ENCODE data around the gene LAMA2. TPM values are rescaled to one million over a fixed set of nuclear protein-coding genes. Genes with fewer than 3 reads are reported as not detected.

Gene LAMA2
- total RNA-seq, 2 experiments from 2014 or later, result 0.69 to 1.5 TPM

GRCh38 chr6:129360682-129360955 lies 477.7 kb downstream of the LAMA2 start:
- TF ChIP-seq CTCF (IDR thresholded peaks at IDR 0.05), result no peak
- intact Hi-C loops (cut with micrococcal nuclease), result no loop called here
- ChIA-PET CTCF (interaction anchor here (2.2 kb wide), 1 partner anchor 10 kb away, joined by 6 read pairs; no protein-coding TSS in a partner anchor), POLR2A (no interaction called here)
- Mint-ChIP-seq H3K4me3 (no peak overlapping the region), H3K36me3 (ENCODE audit: low read depth) (no peaks in the 10 kb centered on the region), H3K4me1 (ENCODE audit: low read depth) (peaks cover 3% of the 10 kb centered on the region), H3K27me3 (peaks cover 16% of the 10 kb centered on the region), H3K9me3 (no peaks in the 10 kb centered on the region), H3K27ac (no peak overlapping the region)
- DNase-seq, result no peak
- no peak for ATAC-seq

DNA sequence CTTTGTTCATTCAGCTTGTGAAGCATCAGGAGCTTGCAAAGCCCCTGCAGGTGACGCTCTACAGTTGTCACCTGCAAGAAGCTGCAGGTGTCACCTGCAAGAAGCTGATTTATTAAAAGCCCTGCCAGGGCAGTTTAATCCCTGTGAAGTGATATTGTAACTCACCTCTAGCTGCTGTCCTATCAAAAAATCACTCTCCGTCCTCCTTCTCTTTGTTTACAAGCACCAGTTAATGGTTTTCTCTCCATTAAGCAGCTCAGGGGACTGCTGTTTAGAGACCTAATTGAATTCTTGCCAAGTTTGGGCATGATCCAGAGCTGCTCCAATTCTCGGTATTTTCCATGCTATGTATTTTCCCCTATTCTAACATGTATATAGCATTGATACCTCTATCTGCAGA lies 481.1 kb downstream of the LAMA2 start:
- no peaks in the 10 kb centered on the region for H3K36me3 Mint-ChIP-seq (ENCODE audit: low read depth)
- no peak for TF ChIP-seq CTCF (IDR thresholded peaks at IDR 0.05)
- no peak overlapping the region for H3K27ac Mint-ChIP-seq
- peaks cover 12% of the 10 kb centered on the region for H3K27me3 Mint-ChIP-seq
- no peak for ATAC-seq
- intact Hi-C loops (cut with micrococcal nuclease), result no loop called here
- H3K9me3 Mint-ChIP-seq, result no peaks in the 10 kb centered on the region
- DNase-seq, result no peak
- H3K4me1 Mint-ChIP-seq (ENCODE audit: low read depth), result peaks cover 5% of the 10 kb centered on the region
- POLR2A ChIA-PET, result no interaction called here
- CTCF ChIA-PET, result no interaction called here
- no peak overlapping the region for H3K4me3 Mint-ChIP-seq

DNA sequence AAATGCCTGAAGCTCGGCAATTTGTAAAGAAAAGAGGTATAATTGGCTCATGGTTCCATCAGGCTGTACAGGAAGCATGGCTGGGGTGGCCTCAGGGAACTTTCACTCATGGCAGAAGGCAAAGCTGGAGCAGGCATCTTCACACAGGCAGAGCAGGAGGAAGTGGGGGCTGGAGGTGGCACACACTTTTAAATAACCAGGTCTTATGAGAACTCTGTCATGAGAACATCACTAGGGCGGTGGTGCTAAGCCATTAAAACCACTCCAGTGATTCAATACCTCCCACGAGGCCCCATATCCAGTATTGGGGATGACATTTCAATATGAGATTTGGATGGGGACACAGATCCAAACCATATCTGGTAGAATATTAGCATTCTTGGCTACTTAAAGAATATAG lies 481.8 kb downstream of the LAMA2 start:
- Mint-ChIP-seq H3K27me3 (peaks cover 10% of the 10 kb centered on the region), H3K4me3 (no peak overlapping the region), H3K36me3 (ENCODE audit: low read depth) (no peaks in the 10 kb centered on the region), H3K27ac (no peak overlapping the region), H3K4me1 (ENCODE audit: low read depth) (peaks cover 13% of the 10 kb centered on the region), H3K9me3 (no peaks in the 10 kb centered on the region)
- no peak for TF ChIP-seq CTCF (IDR thresholded peaks at IDR 0.05)
- intact Hi-C loops (cut with micrococcal nuclease), result no loop called here
- DNase-seq (no peak), ATAC-seq (no peak)
- CTCF ChIA-PET, result interaction anchor here (0.6 kb wide), 1 partner anchor 141 kb away, joined by 3 read pairs; no protein-coding TSS in a partner anchor
- POLR2A ChIA-PET, result no interaction called here

DNA sequence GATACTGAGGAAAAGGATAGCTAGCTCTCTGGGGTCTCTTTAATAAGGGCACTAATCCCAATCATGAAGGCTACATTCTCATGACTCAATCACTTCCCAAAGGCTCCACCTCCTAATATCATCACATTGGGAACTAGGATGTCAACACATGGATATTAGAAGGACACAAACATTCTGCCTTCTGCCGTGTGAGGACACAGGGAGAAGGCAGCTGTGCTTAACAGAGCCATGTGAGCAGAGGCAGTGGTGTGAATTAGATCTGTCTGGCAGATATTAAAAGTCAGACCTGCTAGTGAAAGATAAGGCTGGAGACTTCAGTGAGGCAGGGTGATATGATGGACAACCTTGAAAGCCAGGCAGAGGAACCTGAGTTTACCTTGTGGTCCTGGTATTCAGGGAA lies 485.1 kb downstream of the LAMA2 start:
- ChIA-PET POLR2A (no interaction called here), CTCF (no interaction called here)
- H3K27ac Mint-ChIP-seq, result no peak overlapping the region
- no peaks in the 10 kb centered on the region for H3K27me3 Mint-ChIP-seq
- H3K9me3 Mint-ChIP-seq, result no peaks in the 10 kb centered on the region
- no peak for TF ChIP-seq CTCF (IDR thresholded peaks at IDR 0.05)
- H3K36me3 Mint-ChIP-seq (ENCODE audit: low read depth), result no peaks in the 10 kb centered on the region
- H3K4me1 Mint-ChIP-seq (ENCODE audit: low read depth), result peaks cover 22% of the 10 kb centered on the region
- no peak overlapping the region for H3K4me3 Mint-ChIP-seq
- intact Hi-C loops (cut with micrococcal nuclease), result no loop called here
- ATAC-seq (no peak), DNase-seq (no peak)

DNA sequence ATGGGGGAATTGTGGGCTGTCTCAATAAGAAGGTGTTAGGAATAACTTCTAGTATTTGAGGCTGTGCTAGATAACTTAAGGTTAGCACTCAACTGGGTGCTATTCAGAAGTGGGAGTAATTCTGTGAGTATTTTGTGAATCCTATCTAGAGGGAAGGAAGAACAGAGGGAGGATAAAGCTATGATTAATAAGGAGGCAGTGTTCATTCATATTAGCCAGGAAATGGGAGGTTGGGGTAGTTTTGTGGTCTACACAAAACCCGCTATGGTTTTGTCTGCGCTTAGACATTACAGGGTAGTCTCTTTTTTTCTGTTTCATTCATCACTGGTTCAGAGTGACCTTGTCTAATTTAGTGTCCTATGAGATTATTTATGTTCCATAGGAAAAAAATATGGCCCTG lies 486.0 kb downstream of the LAMA2 start:
- H3K27ac Mint-ChIP-seq, result no peak overlapping the region
- ChIA-PET CTCF (interaction anchor here (1.0 kb wide), 1 partner anchor 148 kb away, joined by 3 read pairs; no protein-coding TSS in a partner anchor), POLR2A (no interaction called here)
- H3K4me1 Mint-ChIP-seq (ENCODE audit: low read depth), result peaks cover 22% of the 10 kb centered on the region
- no peaks in the 10 kb centered on the region for H3K9me3 Mint-ChIP-seq
- H3K36me3 Mint-ChIP-seq (ENCODE audit: low read depth), result no peaks in the 10 kb centered on the region
- no peak for TF ChIP-seq CTCF (IDR thresholded peaks at IDR 0.05)
- intact Hi-C loops (cut with micrococcal nuclease), result no loop called here
- H3K4me3 Mint-ChIP-seq, result no peak overlapping the region
- peak; percentile 37 for ATAC-seq
- no peaks in the 10 kb centered on the region for H3K27me3 Mint-ChIP-seq
- peak; percentile 25 for DNase-seq

Data from activated CD8-positive, alpha-beta T cell treated with anti-CD3 and anti-CD28 coated beads for 36 hours (primary cell).